GM12878 (cell line): ENCODE results near the gene CFAP61. TPM values are rescaled to one million over a fixed set of nuclear protein-coding genes. Genes with fewer than 3 reads are reported as not detected.

Experiments
- ATAC-seq: fragments of 200-7000 bp; cut with Tn5 transposase; 3 replicates; pipeline ENCODE4 v1.9.1; 2020; ENCODE audit warnings: mild to moderate bottlenecking, moderate library complexity
- BruUV-seq: library from RNA; stranded (reverse); fragments of 400-500 nt; replicated peaks from 2 replicates; lab custom pipeline; 2021; lab: Mats Ljungman, UMichigan
- CTCF ChIA-PET: fragments of 300-600 bp; sonication (Branson Sonifier 250); formaldehyde crosslinking; extraction: SDS; loops from one replicate; lab custom pipeline; 2021; ENCODE audit warnings: inconsistent platforms; lab: Yijun Ruan, JAX
- POLR2A ChIA-PET: fragments of 350-600 bp; formaldehyde crosslinking; extraction: SDS; loops from one replicate; lab custom pipeline; 2021; ENCODE audit warnings: inconsistent platforms; lab: Charles Lee
- RAD21 ChIA-PET: fragments of 300-600 bp; sonication (Branson Sonifier 250); formaldehyde crosslinking; loops from one replicate; lab custom pipeline; 2023; ENCODE audit warnings: antibody characterized with exemption; ENCODE audit not compliant: unreplicated experiment; lab: Charles Lee
- SMC1A ChIA-PET: fragments of 300-600 bp; sonication (Branson Sonifier 250); formaldehyde crosslinking; loops from one replicate; lab custom pipeline; 2023; ENCODE audit not compliant: unreplicated experiment, uncharacterized antibody; lab: Charles Lee
- DNase-seq: peaks from one replicate; pipeline ENCODE4 v3.0.0-alpha.2; 2011; ENCODE audit warnings: low read depth, low spot score
- FAIRE-seq: peaks from 3 replicates; lab custom pipeline; 2011; peaks lifted over from hg19 to GRCh38; lab: Jason Lieb, UNC
- H2AFZ ChIP-seq: 2 replicates; pipeline ENCODE4 v1.6.0; 2011; ENCODE audit warnings: low read depth, low read length, control low read depth; ENCODE audit not compliant: control insufficient read depth
- H3K27ac ChIP-seq: 2 replicates; pipeline ENCODE4 v1.5.1; 2011; ENCODE audit warnings: control low read depth; ENCODE audit not compliant: control insufficient read depth, insufficient read depth
- H3K27me3 ChIP-seq, 2 experiments: replicated peaks in 1 of 2; 2 replicates each; pipeline versions ENCODE4 v1.6.0 to v1.6.1; 2011; ENCODE audit warnings: low read length in 1 of 2; ENCODE audit not compliant: control insufficient read depth in 2 of 2, insufficient read depth in 2 of 2
- H3K36me3 ChIP-seq, 2 experiments: 2 replicates each; pipeline ENCODE4 v1.5.1; 2011; ENCODE audit warnings: low read length in 1 of 2; ENCODE audit not compliant: control insufficient read depth in 2 of 2, insufficient read depth in 2 of 2
- H3K4me1 ChIP-seq: 2 replicates; pipeline ENCODE4 v1.6.1; 2011; ENCODE audit warnings: mild to moderate bottlenecking, low read length, moderate library complexity, mixed read lengths; ENCODE audit not compliant: control insufficient read depth, insufficient read depth
- H3K4me2 ChIP-seq: 2 replicates; pipeline ENCODE4 v1.6.0; 2011; ENCODE audit warnings: control low read depth; ENCODE audit not compliant: control insufficient read depth, insufficient read depth
- H3K4me3 ChIP-seq: fragments of 200-600 bp; sonication (generic); 2 replicates; pipeline ENCODE4 v1.5.1; 2016
- H3K79me2 ChIP-seq: 2 replicates; pipeline ENCODE4 v1.6.0; 2011; ENCODE audit warnings: low read length; ENCODE audit not compliant: control insufficient read depth, insufficient read depth
- H3K9ac ChIP-seq: 2 replicates; pipeline ENCODE4 v1.8.0; 2011; ENCODE audit warnings: low read length, control low read depth, mixed read lengths; ENCODE audit not compliant: control insufficient read depth, insufficient read depth
- H3K9me3 ChIP-seq: replicated peaks from 3 replicates; pipeline ENCODE4 v1.5.1; 2011; ENCODE audit warnings: mild to moderate bottlenecking, low read length; ENCODE audit not compliant: control insufficient read depth, insufficient read depth
- H4K20me1 ChIP-seq: 2 replicates; pipeline ENCODE4 v1.6.0; 2011; ENCODE audit not compliant: control insufficient read depth, insufficient read depth
- CBX3 ChIP-seq: fragments of 200-600 bp; sonication (generic); IDR thresholded peaks from 2 replicates; pipeline ENCODE4 v1.6.1; 2016; ENCODE audit warnings: low read depth, borderline replicate concordance
- HCFC1 ChIP-seq: fragments of 150-350 bp; IDR thresholded peaks from 2 replicates; pipeline ENCODE4 v1.6.1; 2014; ENCODE audit warnings: low read length
- KAT2A ChIP-seq: conservative IDR thresholded peaks from 2 replicates; pipeline ENCODE4 v1.6.1; 2011; ENCODE audit warnings: low read depth, low read length; ENCODE audit not compliant: control insufficient read depth
- KLF5 ChIP-seq: fragments of 450-650 bp; IDR thresholded peaks from 2 replicates; pipeline ENCODE4 v1.6.1; 2014; ENCODE audit warnings: mild to moderate bottlenecking; ENCODE audit not compliant: partially characterized antibody
- MTA3 ChIP-seq: IDR thresholded peaks from 2 replicates; pipeline ENCODE4 v1.6.1; 2012; ENCODE audit warnings: low read length, inconsistent platforms, borderline replicate concordance
- POLR2AphosphoS5 ChIP-seq: IDR thresholded peaks from 2 replicates; pipeline ENCODE4 v1.6.1; 2011; ENCODE audit warnings: mild to moderate bottlenecking, low read length, inconsistent platforms
- ZNF622 ChIP-seq: fragments of 450-650 bp; IDR thresholded peaks from 2 replicates; pipeline ENCODE4 v1.6.1; 2017; ENCODE audit warnings: mild to moderate bottlenecking, inconsistent platforms
- ZSCAN29 ChIP-seq: fragments of 450-650 bp; IDR thresholded peaks from 2 replicates; pipeline ENCODE4 v1.6.1; 2017; ENCODE audit warnings: mild to moderate bottlenecking, moderate library complexity
- ZZZ3 ChIP-seq: IDR thresholded peaks from 2 replicates; pipeline ENCODE4 v1.6.1; 2011; ENCODE audit warnings: low read depth; ENCODE audit not compliant: control insufficient read depth, insufficient read length
- WGBS: methylation state at CpG from one replicate; pipeline ENCODE4 v1.1.6; 2016; ENCODE audit warnings: low lambda C conversion rate; ENCODE audit not compliant: insufficient replicate concordance, insufficient coverage; ENCODE audit errors: missing lambda C conversion rate; 5-methylcytosine and 5-hydroxymethylcytosine counted together
- in situ Hi-C: fragments of 300-500 bp; cut with MboI; formaldehyde crosslinking; loops from 9 replicates; pipeline ENCODE4 v1.14.3; 2018; ENCODE audit warnings: mixed read lengths
- intact Hi-C: fragments of 100-400 bp; cut with micrococcal nuclease; formaldehyde crosslinking; loops from one replicate; pipeline ENCODE4 v1.14.2; 2022; ENCODE audit not compliant: unreplicated experiment
- polyA plus RNA-seq, 11 experiments: library from polyadenylated mRNA; depleted of rRNA in 4 of 11; unstranded in 6 of 11; stranded (reverse) in 5 of 11; fragments of >200 nt; fragmentation: Nextera tagmentation in 4 of 11; fragmentation: Illumina TruSeq in 1 of 11; extraction: Ambion mirVana in 4 of 11; extraction: Trizol in 1 of 11; gene quantifications; 1 replicate in 1 of 11; 2 replicates in 10 of 11; pipeline versions ENCODE4 v1.2.1 to v1.2.3, GENCODE V29; 2011 to 2016; ENCODE audit warnings: inconsistent platforms in 2 of 11, missing spikeins in 2 of 11, low read depth in 1 of 11
- total RNA-seq, 4 experiments: library from RNA; depleted of rRNA in 3 of 4; stranded (reverse); fragments of >200 nt in 3 of 4; fragmentation: Illumina TruSeq in 1 of 4; extraction: Trizol in 1 of 4; gene quantifications; 2 replicates each; pipeline versions ENCODE4 v1.2.1 to v1.2.3, GENCODE V29; 2013 to 2021
- TF ChIP-seq, protein P1 (sequence below): fragments of 450-650 bp; formaldehyde crosslinking; IDR thresholded peaks from 2 replicates; pipeline ENCODE4 v1.4.0; 2022; ENCODE audit warnings: mild to moderate bottlenecking, moderate library complexity
- TF ChIP-seq, protein P2 (sequence below): fragments of 450-650 bp; IDR thresholded peaks from 2 replicates; pipeline ENCODE4 v1.6.1; 2017; ENCODE audit warnings: low read depth, mild to moderate bottlenecking, moderate library complexity
- TF ChIP-seq, protein P3 (sequence below): fragments of 450-650 bp; IDR thresholded peaks from 2 replicates; pipeline ENCODE4 v1.6.1; 2017; ENCODE audit warnings: mild to moderate bottlenecking, moderate library complexity
- TF ChIP-seq, protein P4 (sequence below): IDR thresholded peaks from 2 replicates; pipeline ENCODE4 v1.6.1; 2011; ENCODE audit warnings: mild to moderate bottlenecking, low read depth, low read length, moderate library complexity; ENCODE audit not compliant: insufficient replicate concordance

Gene CFAP61
- total and polyA plus RNA-seq, 10 of the 15 experiments (the other 5 are each of a cell fraction or from before 2014, with no cell fraction given), result 0.11 to 0.41 (median 0.24) TPM; not detected in 7

DNA sequence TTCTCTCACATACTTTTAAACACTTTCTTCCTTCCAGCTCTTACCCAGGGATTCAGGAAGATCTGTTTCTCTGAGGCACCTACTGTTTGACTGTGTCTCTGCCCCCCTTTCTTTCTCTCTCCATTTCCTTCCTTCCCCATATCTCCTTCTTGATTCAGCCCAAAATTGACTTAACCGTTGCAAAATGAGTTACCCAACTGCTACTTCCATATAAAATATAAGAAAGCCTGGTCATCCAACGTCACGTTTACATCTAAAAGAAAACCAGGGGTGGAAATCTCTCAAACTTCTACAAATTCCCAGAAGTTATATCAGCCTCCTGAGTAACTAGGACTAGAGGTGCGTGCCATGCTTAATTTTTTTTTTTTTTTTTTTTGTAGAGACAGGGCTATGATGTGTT is 220.4 kb downstream of the CFAP61 start (continued):
- TF ChIP-seq, protein P1, sequence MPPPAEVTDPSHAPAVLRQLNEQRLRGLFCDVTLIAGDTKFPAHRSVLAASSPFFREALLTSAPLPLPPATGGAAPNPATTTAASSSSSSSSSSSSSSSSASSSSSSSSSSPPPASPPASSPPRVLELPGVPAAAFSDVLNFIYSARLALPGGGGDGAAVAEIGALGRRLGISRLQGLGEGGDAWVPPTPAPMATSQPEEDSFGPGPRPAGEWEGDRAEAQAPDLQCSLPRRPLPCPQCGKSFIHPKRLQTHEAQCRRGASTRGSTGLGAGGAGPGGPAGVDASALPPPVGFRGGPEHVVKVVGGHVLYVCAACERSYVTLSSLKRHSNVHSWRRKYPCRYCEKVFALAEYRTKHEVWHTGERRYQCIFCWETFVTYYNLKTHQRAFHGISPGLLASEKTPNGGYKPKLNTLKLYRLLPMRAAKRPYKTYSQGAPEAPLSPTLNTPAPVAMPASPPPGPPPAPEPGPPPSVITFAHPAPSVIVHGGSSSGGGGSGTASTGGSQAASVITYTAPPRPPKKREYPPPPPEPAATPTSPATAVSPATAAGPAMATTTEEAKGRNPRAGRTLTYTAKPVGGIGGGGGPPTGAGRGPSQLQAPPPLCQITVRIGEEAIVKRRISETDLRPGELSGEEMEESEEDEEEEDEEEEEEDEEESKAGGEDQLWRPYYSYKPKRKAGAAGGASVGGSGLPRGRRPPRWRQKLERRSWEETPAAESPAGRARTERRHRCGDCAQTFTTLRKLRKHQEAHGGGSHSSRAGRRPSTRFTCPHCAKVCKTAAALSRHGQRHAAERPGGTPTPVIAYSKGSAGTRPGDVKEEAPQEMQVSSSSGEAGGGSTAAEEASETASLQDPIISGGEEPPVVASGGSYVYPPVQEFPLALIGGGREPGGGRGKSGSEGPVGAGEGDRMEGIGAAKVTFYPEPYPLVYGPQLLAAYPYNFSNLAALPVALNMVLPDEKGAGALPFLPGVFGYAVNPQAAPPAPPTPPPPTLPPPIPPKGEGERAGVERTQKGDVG, result no peak
- TF ChIP-seq ZZZ3, result no peak
- TF ChIP-seq, protein P2, sequence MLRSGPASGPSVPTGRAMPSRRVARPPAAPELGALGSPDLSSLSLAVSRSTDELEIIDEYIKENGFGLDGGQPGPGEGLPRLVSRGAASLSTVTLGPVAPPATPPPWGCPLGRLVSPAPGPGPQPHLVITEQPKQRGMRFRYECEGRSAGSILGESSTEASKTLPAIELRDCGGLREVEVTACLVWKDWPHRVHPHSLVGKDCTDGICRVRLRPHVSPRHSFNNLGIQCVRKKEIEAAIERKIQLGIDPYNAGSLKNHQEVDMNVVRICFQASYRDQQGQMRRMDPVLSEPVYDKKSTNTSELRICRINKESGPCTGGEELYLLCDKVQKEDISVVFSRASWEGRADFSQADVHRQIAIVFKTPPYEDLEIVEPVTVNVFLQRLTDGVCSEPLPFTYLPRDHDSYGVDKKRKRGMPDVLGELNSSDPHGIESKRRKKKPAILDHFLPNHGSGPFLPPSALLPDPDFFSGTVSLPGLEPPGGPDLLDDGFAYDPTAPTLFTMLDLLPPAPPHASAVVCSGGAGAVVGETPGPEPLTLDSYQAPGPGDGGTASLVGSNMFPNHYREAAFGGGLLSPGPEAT, result no peak
- TF ChIP-seq HCFC1, result no peak
- TF ChIP-seq ZSCAN29, result no peak
- TF ChIP-seq, all 136 proteins: peak for 0

DNA sequence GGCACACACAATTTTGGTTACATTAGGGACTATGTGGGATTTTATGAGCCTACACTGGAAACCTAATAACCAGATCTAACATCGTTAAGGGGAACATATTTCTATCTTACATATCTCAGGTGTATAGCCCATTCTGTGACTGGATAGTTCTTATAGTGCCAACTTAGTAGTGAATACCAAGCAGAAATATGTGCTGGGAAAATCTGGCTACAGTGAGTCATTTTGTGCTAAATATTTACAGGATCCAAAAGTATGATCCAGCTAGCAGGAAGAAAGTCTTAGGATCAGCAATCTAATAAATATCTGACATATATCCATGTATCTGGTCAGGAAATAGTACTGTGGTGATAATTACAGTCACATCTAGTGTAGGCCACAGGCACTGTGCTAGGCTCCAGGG is 221.0 kb downstream of the CFAP61 start:
- no TSS peak for BruUV-seq
- 32% methylated on average over 1 of the region's 1 CpG for WGBS
- no peak for DNase-seq
- ChIA-PET SMC1A (interaction anchor here (1.8 kb wide), 1 partner anchor 13 kb away, joined by 4 read pairs; no protein-coding TSS in a partner anchor), CTCF (no interaction called here), POLR2A (no interaction called here), RAD21 (no interaction called here)
- H3K27ac ChIP-seq, result no peak overlapping the region
- no peak for FAIRE-seq
- intact Hi-C loops, result no loop called here
- no peak overlapping the region for H3K4me2 ChIP-seq
- no peak overlapping the region for H3K9ac ChIP-seq
- no peaks in the 10 kb centered on the region for H4K20me1 ChIP-seq
- H2AFZ ChIP-seq, result no peak overlapping the region
- H3K27me3 ChIP-seq, result no peaks in the 10 kb centered on the region; a peak in 1 of 4 replicates
- H3K79me2 ChIP-seq, result no peaks in the 10 kb centered on the region
- no peaks in the 10 kb centered on the region for H3K4me1 ChIP-seq
- ATAC-seq, result no peak
- H3K9me3 ChIP-seq, result no peaks in the 10 kb centered on the region
- no peak overlapping the region for H3K4me3 ChIP-seq
- no peaks in the 10 kb centered on the region for H3K36me3 ChIP-seq
- in situ Hi-C loops, result no loop called here
- TF ChIP-seq, protein P3, sequence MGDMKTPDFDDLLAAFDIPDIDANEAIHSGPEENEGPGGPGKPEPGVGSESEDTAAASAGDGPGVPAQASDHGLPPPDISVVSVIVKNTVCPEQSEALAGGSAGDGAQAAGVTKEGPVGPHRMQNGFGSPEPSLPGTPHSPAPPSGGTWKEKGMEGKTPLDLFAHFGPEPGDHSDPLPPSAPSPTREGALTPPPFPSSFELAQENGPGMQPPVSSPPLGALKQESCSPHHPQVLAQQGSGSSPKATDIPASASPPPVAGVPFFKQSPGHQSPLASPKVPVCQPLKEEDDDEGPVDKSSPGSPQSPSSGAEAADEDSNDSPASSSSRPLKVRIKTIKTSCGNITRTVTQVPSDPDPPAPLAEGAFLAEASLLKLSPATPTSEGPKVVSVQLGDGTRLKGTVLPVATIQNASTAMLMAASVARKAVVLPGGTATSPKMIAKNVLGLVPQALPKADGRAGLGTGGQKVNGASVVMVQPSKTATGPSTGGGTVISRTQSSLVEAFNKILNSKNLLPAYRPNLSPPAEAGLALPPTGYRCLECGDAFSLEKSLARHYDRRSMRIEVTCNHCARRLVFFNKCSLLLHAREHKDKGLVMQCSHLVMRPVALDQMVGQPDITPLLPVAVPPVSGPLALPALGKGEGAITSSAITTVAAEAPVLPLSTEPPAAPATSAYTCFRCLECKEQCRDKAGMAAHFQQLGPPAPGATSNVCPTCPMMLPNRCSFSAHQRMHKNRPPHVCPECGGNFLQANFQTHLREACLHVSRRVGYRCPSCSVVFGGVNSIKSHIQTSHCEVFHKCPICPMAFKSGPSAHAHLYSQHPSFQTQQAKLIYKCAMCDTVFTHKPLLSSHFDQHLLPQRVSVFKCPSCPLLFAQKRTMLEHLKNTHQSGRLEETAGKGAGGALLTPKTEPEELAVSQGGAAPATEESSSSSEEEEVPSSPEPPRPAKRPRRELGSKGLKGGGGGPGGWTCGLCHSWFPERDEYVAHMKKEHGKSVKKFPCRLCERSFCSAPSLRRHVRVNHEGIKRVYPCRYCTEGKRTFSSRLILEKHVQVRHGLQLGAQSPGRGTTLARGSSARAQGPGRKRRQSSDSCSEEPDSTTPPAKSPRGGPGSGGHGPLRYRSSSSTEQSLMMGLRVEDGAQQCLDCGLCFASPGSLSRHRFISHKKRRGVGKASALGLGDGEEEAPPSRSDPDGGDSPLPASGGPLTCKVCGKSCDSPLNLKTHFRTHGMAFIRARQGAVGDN, result no peak
- TF ChIP-seq POLR2AphosphoS5 (no peak), ZNF622 (no peak), CBX3 (no peak), MTA3 (no peak), KAT2A (no peak), KLF5 (no peak)
- TF ChIP-seq, protein P4, sequence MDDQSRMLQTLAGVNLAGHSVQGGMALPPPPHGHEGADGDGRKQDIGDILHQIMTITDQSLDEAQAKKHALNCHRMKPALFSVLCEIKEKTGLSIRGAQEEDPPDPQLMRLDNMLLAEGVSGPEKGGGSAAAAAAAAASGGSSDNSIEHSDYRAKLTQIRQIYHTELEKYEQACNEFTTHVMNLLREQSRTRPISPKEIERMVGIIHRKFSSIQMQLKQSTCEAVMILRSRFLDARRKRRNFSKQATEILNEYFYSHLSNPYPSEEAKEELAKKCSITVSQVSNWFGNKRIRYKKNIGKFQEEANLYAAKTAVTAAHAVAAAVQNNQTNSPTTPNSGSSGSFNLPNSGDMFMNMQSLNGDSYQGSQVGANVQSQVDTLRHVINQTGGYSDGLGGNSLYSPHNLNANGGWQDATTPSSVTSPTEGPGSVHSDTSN, result no peak
